Measurements from ENCODE around the gene OSBPL9. TPM values are rescaled to one million over a fixed set of nuclear protein-coding genes. Genes with fewer than 3 reads are reported as not detected.

Gene OSBPL9
- total RNA-seq, 1 donor from 2014 or later: 41.7 TPM

DNA sequence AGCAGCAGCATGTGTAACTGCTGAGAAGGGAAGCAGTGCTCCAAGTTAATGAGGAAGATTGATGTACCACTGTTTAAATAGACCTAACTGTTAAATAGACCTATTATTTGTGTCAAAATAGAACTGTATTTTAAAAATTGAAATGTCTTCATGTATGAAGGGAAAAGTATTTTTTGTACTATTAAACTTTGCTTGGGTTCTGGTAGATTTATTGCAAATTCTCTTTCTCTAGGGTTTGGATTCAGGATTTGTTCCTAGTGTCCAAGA lies 128.3 kb downstream of the OSBPL9 start:
- DNase-seq (no peak), ATAC-seq (ENCODE audit: poor library complexity) (no peak)
- intact Hi-C loops (cut with DNase I): no loop called here

DNA sequence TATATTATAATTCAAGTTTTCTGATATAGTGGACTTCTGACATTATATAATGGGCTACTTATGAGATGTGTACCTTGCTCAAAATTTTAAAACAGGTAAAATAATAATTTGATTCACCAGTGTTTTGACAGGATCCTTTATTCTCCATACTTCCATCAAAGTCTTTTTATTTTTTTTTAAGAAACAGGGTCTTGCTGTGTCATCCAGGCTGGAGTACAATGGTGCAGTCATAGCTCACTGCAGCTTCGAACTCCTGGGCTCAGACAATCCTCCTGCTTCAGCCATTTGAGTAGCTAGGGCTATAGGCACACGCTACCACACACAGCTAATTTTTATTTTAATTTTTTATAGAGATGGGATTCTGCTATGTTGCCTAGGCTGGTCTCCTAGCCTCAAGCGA lies 132.3 kb downstream of the OSBPL9 start:
- DNase-seq: no peak
- ATAC-seq (ENCODE audit: poor library complexity): no peak
- intact Hi-C loops (cut with DNase I): no loop called here

DNA sequence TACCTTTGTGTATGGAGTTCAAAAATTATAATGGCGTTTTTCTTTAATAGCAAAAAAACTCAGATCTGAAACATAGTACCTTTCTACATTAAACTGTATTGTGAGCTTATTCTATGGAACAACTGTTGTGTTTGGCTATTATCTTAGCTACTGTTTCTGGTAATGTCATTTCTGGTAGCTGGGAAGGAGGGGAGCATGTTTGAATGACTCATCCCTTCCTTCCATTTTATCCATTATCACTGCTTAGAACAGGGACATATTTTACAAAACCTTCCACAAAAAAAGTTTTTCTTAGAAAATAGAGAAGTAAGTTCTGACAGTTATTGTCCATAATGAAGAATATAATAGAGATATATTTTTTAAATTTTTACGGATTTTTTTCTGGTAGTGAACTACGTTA lies 133.3 kb downstream of the OSBPL9 start:
- intact Hi-C loops (cut with DNase I): no loop called here
- DNase-seq: no peak
- no peak for ATAC-seq (ENCODE audit: poor library complexity)

- DNase-seq (no peak), ATAC-seq (ENCODE audit: poor library complexity) (no peak)
- intact Hi-C loops (cut with DNase I): no loop called here
Measured at GRCh38 chr1:51750729-51751128, 133.8 kb downstream of the OSBPL9 start.

DNA sequence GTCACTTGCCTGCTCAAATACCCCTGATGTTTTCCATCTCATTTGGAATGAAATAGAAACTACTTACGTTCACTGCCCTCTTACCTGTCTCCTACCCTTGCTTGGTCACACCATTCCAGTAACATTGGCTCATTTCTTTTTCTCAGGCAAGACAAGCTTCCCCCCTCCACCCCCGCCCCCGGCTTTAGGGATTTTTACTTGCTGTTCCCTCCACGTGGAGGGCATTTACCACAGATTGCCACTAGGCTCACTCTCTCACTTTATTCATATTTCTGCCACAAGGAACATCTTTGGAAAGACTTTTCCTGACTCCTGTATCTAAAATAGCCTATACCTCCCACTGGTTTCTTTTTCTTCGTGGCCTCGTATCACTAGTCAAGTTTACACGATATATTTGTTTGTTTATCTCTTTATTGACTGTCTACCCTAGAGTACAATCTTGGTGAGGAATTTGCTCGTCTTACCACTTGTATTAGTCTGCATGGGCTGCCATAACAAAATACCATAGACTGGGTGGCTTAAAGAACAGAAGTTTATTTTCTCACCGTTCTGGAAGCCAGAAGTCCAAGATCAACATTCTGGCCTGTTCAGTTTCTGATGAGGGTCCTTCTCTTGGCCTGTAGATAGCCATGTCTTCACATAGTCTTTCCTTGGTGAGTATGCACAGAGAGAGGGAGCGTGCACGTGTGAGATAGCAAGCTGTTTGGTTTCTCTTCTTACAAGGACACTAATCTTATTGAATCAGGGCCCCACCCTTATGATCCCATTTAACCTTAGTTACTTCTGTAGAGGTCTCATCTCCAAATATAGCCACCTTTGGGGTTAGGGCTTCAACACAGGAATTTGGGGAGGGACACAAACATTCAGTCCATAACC lies 135.4 kb downstream of the OSBPL9 start:
- DNase-seq: no peak
- no peak for ATAC-seq (ENCODE audit: poor library complexity)
- intact Hi-C loops (cut with DNase I): no loop called here

DNA sequence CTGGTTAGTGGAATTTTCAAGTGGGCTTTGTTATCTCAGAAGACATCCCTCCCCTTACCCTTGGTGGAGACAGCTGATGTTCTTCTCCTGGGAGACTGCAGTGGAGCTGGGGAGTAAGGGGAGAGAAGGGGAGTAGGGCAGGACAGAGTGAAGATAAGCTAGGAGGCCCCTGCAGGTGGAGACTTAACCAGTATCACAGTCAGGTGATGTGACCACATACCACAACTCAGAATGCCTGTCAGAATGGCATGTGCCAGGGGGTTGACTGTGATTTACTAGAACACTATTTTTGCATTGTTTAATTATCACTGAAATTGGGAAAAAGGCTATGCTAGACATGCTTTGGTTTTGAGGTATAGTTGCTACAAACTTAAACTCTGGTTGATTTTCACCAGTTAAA lies 137.1 kb downstream of the OSBPL9 start:
- ATAC-seq (ENCODE audit: poor library complexity) (peak; percentile 36), DNase-seq (no peak)
- intact Hi-C loops (cut with DNase I): no loop called here

- intact Hi-C loops (cut with DNase I): no loop called here
- DNase-seq: no peak
- ATAC-seq (ENCODE audit: poor library complexity): no peak
Measured at GRCh38 chr1:51754666-51755065, 137.8 kb downstream of the OSBPL9 start.

GRCh38 chr1:51755437-51755836 lies 138.5 kb downstream of the OSBPL9 start:
- no peak for ATAC-seq (ENCODE audit: poor library complexity)
- DNase-seq: no peak
- intact Hi-C loops (cut with DNase I): no loop called here

DNA sequence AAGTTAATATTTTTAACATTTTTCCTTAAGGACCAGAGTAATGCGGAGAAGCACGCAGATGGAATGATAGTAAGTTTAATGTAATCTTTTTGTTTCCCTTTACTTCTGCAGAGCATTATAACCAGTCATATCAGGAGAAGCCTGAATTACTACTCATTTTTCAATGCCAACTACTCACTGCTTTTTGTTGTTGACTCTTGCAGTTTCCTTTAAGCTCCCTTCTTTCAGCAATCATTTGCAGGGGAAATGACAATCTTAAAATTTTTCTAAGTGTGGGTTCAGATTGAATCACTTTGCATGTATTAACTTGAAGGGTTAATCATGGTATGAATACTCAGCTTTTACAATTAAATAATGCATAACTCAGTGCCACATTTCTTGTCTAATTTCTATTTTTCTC lies 139.4 kb downstream of the OSBPL9 start:
- intact Hi-C loops (cut with DNase I): no loop called here
- DNase-seq (no peak), ATAC-seq (ENCODE audit: poor library complexity) (no peak)

GRCh38 chr1:51758310-51758709 lies 141.4 kb downstream of the OSBPL9 start:
- intact Hi-C loops (cut with DNase I): no loop called here
- DNase-seq (no peak), ATAC-seq (ENCODE audit: poor library complexity) (no peak)

- DNase-seq: no peak
- ATAC-seq (ENCODE audit: poor library complexity): no peak
- intact Hi-C loops (cut with DNase I): no loop called here
Measured at GRCh38 chr1:51760872-51761271, 144.0 kb downstream of the OSBPL9 start.

GRCh38 chr1:51761351-51761750 lies 144.5 kb downstream of the OSBPL9 start:
- ATAC-seq (ENCODE audit: poor library complexity): no peak
- intact Hi-C loops (cut with DNase I): no loop called here
- no peak for DNase-seq

GRCh38 chr1:51768971-51769588 lies 152.2 kb downstream of the OSBPL9 start:
- peak; percentile 83 for ATAC-seq (ENCODE audit: poor library complexity)
- DNase-seq: no peak
- intact Hi-C loops (cut with DNase I): loop anchor here (5.0 kb wide), 1 partner anchor 142 kb away; no protein-coding TSS in a partner anchor

DNA sequence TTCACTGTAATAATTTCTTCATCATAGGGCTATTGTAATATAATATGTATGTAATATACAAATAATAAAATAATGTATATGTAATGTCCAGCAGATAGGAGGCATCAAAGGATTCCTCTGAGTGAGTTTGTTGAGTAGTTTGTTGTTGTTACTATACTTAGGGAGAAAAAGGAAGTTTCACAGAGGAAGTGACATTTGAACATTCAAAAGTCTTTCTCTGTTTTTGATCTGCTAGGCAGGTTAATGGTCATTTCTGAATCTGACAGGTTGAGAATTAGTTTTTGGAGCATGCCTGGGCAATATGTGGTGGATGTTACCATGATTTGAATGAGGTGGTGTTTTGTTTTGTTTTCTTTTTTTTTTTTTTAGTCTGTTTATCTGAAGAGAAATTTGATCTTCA lies 159.5 kb downstream of the OSBPL9 start:
- DNase-seq: no peak
- intact Hi-C loops (cut with DNase I): no loop called here
- no peak for ATAC-seq (ENCODE audit: poor library complexity)

DNA sequence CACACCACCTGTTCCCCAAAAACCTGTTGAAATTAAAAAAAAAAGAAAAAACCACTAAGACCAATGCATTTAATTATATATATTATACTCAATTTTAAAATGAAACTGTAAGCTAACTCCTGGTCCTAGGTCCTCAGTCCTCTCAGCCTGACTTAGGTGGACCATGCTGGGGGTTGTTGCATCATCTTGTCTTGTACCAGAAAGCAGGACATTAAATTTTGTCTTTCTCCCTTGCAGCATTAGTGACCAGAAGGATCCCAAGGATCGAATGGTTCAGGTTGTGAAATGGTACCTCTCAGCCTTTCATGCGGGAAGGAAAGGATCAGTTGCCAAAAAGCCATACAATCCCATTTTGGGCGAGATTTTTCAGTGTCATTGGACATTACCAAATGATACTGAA lies 164.0 kb downstream of the OSBPL9 start:
- intact Hi-C loops (cut with DNase I): no loop called here
- no peak for ATAC-seq (ENCODE audit: poor library complexity)

GRCh38 chr1:51784997-51785421 lies 168.1 kb downstream of the OSBPL9 start:
- ATAC-seq (ENCODE audit: poor library complexity) (peak; percentile 64), DNase-seq (no peak)
- intact Hi-C loops (cut with DNase I): no loop called here

More for the DNA sequence above, 164.0 kb downstream of the OSBPL9 start:
- no peak for DNase-seq

DNA sequence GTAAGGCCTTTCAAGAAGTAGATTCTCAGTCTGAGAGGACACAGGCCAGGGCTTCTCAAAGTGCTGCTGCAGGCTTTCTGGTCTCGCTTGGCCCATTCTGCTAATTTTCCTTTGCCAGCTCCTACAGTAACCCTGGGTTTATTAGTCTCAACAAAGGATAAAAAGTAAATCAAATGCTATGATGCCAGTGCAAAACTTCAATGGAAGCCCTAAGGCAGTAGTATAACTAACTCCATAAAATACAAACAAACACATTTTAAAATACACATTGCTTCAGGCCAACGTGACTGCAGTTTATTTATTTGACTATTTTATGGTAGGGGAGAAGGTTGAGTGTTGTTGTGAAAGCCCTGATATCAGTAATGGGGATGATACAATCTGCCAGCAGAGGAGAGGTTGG lies 172.0 kb downstream of the OSBPL9 start:
- DNase-seq (no peak), ATAC-seq (ENCODE audit: poor library complexity) (no peak)
- intact Hi-C loops (cut with DNase I): no loop called here

DNA sequence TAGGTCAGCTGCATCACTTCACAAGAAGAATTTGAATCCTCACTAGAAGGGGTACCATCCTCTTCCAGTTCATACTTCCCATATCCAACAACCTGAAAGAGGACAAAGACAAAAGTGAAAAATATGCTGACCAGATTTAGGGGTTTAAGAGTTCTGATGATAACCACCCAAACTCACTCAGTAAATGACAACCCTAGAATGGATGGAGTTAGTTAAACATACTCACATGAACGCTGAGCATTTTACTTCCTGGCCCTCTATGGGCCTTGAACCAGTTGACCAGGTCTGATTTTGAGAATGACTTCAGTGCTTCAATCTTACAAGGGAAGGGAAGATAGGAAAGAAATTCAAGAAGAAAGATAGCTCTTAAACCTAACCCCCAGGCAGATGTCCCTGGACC lies 172.4 kb downstream of the OSBPL9 start:
- DNase-seq: no peak
- no peak for ATAC-seq (ENCODE audit: poor library complexity)
- intact Hi-C loops (cut with DNase I): no loop called here

DNA sequence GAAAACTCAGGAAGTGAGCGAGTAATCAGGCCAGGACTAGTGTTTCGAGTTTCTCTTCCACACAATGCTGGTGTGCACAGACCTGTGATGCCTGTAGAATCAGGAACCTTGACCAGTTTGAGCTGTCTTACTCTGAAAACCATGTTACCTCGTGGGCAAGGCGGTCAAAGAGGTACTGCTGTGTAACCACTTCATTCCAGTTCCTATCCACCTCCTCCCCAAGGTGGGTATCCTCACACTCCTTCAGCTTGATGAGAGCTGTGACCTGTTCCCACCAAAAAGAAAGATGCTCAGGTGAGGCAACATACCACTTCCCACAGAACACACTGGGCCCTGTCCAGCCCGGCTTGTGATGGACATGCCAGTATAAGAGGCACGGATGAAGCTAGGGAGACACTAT lies 173.5 kb downstream of the OSBPL9 start:
- no peak for ATAC-seq (ENCODE audit: poor library complexity)
- intact Hi-C loops (cut with DNase I): no loop called here
- DNase-seq: no peak

DNA sequence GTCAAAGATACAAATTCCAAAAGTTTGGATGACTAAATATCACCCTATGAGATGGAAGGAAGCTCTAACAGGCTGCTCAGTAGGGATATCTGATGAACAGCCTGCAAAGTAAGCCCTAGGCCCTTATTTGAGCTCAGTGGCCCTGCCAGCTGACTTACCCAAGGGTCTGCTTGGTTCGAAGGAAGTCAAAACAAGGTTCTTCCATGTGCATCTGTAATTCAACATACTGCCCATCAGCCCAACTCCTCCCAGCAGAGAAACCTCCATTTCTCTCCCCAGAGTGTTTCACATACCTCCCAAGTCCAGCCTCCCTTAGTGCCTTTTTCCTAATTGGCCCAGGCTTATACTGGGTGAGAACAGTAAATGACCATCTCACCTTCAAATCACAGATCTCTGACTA lies 175.0 kb downstream of the OSBPL9 start:
- no peak for ATAC-seq (ENCODE audit: poor library complexity)
- intact Hi-C loops (cut with DNase I): no loop called here

GRCh38 chr1:51792864-51793263 lies 176.0 kb downstream of the OSBPL9 start:
- ATAC-seq (ENCODE audit: poor library complexity) (peak; percentile 39), DNase-seq (no peak)
- intact Hi-C loops (cut with DNase I): no loop called here

More for the DNA sequence above, 175.0 kb downstream of the OSBPL9 start:
- no peak for DNase-seq
